ENCODE measurements around the gene SPOUT1. TPM values are rescaled to one million over a fixed set of nuclear protein-coding genes. Genes with fewer than 3 reads are reported as not detected.

The SPOUT1 gene
- total and polyA plus RNA-seq, 2 of the 13 experiments (the other 11 are each of a cell fraction or from before 2014, with no cell fraction given): 39.0 to 45.8 TPM

DNA sequence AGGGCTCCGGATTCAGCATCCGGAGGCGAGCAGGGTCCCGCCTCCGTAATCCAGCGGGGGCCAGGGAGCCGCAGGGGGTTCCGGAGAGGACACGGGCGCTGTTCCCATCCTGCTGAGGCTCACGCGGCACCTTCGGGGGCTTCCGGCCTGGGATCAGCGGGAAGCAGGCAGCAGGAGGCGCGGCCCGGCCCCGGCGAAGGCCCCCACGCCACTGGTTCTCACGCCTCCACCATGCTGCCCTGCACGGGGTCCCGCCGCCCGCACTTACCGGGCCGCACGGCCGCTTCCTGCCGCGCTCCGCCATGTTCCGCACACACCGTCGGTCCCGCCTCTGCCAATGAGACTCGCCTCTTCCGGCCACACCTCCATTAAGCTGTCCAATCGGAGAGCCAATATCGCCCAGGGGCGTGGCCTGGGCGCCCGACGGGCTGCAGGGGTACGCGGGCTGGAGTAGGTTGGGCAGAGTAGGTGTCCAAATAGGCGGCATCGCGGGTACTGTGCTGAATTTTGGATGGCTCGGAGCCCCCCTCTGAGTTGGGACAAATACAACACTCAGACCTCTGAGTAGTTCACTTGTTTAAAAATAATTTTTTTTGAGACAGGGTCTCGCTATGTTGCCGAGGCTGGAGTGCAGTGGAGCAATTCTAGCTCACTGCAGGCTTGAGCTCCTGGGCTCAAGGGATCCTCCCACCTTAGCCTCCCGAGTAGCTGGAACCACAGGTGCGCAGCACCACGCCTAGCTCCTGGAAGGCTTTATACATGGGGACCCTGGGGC lies at the start of gene SPOUT1 (continued):
- TF ChIP-seq, protein P1, sequence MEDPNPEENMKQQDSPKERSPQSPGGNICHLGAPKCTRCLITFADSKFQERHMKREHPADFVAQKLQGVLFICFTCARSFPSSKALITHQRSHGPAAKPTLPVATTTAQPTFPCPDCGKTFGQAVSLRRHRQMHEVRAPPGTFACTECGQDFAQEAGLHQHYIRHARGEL (CRISPR knock-in tag; IDR thresholded peaks at IDR 0.05): no peak
- TF ChIP-seq STAG1 (CRISPR knock-in tag; IDR thresholded peaks at IDR 0.05) (peak; percentile 4; the same call in 1 of the 2 replicates), TBL1XR1 (IDR thresholded peaks at IDR 0.05; ENCODE audit: borderline replicate concordance, low read length, partially characterized antibody) (no peak), EHMT2 (IDR thresholded peaks at IDR 0.05; ENCODE audit: borderline replicate concordance, low read depth, low read length) (no peak), RFXAP (CRISPR knock-in tag; IDR thresholded peaks at IDR 0.05; ENCODE audit: borderline replicate concordance) (peak; percentile 86), ADNP (CRISPR knock-in tag; IDR thresholded peaks at IDR 0.05) (no peak), ZNF773 (CRISPR knock-in tag; IDR thresholded peaks at IDR 0.05; ENCODE audit: borderline replicate concordance) (0 out of 2 replicates have a peak, but pooled peaks have one; percentile 48)
- TF ChIP-seq, protein P2, sequence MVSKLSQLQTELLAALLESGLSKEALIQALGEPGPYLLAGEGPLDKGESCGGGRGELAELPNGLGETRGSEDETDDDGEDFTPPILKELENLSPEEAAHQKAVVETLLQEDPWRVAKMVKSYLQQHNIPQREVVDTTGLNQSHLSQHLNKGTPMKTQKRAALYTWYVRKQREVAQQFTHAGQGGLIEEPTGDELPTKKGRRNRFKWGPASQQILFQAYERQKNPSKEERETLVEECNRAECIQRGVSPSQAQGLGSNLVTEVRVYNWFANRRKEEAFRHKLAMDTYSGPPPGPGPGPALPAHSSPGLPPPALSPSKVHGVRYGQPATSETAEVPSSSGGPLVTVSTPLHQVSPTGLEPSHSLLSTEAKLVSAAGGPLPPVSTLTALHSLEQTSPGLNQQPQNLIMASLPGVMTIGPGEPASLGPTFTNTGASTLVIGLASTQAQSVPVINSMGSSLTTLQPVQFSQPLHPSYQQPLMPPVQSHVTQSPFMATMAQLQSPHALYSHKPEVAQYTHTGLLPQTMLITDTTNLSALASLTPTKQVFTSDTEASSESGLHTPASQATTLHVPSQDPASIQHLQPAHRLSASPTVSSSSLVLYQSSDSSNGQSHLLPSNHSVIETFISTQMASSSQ (IDR thresholded peaks at IDR 0.05; ENCODE audit: low read depth): no peak
- TF ChIP-seq, protein P2 (CRISPR knock-in tag; IDR thresholded peaks at IDR 0.05; ENCODE audit: borderline replicate concordance): peak; percentile 84
- TF ChIP-seq, protein P3, sequence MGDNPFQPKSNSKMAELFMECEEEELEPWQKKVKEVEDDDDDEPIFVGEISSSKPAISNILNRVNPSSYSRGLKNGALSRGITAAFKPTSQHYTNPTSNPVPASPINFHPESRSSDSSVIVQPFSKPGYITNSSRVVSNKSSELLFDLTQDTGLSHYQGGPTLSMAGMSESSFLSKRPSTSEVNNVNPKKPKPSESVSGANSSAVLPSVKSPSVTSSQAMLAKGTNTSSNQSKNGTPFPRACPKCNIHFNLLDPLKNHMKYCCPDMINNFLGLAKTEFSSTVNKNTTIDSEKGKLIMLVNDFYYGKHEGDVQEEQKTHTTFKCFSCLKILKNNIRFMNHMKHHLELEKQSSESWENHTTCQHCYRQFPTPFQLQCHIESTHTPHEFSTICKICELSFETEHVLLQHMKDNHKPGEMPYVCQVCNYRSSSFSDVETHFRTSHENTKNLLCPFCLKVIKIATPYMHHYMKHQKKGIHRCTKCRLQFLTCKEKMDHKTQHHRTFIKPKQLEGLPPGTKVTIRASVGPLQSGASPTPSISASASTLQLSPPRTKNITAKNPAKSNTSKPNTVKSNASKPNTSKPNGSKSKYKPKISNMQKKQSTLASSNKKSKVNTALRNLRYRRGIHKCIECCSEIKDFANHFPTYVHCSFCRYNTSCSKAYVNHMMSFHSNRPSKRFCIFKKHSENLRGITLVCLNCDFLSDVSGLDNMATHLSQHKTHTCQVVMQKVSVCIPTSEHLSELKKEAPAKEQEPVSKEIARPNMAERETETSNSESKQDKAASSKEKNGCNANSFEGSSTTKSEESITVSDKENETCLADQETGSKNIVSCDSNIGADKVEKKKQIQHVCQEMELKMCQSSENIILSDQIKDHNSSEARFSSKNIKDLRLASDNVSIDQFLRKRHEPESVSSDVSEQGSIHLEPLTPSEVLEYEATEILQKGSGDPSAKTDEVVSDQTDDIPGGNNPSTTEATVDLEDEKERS (CRISPR knock-in tag; IDR thresholded peaks at IDR 0.05): no peak
- TF ChIP-seq, protein P4, sequence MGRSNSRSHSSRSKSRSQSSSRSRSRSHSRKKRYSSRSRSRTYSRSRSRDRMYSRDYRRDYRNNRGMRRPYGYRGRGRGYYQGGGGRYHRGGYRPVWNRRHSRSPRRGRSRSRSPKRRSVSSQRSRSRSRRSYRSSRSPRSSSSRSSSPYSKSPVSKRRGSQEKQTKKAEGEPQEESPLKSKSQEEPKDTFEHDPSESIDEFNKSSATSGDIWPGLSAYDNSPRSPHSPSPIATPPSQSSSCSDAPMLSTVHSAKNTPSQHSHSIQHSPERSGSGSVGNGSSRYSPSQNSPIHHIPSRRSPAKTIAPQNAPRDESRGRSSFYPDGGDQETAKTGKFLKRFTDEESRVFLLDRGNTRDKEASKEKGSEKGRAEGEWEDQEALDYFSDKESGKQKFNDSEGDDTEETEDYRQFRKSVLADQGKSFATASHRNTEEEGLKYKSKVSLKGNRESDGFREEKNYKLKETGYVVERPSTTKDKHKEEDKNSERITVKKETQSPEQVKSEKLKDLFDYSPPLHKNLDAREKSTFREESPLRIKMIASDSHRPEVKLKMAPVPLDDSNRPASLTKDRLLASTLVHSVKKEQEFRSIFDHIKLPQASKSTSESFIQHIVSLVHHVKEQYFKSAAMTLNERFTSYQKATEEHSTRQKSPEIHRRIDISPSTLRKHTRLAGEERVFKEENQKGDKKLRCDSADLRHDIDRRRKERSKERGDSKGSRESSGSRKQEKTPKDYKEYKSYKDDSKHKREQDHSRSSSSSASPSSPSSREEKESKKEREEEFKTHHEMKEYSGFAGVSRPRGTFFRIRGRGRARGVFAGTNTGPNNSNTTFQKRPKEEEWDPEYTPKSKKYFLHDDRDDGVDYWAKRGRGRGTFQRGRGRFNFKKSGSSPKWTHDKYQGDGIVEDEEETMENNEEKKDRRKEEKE (IDR thresholded peaks at IDR 0.05): no peak
